ENCODE results near the gene GNPTAB.
A peak's percentile ranks its signal among the peaks of the same experiment; 100 is the strongest.

GNPTAB gene

DNA sequence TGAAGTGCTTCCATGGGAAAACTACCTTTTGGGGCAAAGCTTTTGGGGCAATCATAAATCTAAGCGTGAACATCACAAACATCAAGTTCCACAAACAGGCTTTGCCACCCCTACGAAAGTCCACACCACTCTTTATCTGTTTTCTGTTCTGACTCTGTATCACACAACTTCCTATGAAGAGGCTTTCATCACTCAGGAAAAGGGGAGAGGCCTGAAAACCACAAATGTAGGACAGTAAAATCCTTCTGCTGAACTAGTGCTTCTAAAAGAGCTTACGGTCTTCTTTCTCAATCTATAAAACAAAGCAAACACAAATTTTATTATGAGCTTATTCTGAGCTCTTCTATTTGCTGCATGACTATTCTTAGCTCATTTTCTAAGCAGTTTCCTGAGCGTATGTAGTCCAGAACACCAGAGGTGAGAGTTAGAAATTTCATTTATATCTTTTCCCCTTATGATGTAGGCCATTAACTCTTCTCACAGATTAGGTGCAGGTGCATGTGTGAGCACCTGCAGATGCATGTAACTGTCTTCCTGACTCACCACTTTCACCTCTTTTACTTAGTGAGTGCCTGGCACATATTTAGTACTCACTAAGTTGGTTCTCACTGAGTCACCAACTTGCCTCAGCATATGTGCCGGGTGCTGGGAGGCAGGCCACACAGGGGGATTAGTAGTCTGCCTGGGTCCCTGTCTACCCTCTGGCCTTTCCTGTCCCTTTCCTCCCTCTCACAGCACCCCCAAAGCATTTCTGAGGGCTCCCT, 58.6 kb downstream of the GNPTAB start:
- DNase-seq (ENCODE audit: low read depth) = no peak

DNA sequence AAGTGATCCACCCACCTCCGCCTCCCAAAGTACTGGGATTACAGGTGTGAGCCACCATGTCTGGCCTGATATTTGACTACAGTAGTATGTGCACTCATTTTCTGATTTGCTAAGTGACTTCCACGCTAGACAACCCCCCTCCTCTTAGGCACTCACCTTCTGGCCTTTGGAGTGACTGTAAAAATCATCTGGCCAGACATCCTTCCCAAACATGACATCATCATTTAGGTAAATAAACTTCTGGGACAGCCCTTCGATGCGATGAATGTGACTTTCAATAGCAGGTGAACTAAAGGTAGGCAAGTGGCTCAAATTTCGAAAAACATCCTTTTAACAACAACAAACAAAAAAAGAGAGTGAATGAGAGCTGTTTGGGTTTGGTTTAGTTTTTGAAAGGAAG, 60.9 kb downstream of the GNPTAB start:
- DNase-seq (ENCODE audit: low read depth) = no peak

DNA sequence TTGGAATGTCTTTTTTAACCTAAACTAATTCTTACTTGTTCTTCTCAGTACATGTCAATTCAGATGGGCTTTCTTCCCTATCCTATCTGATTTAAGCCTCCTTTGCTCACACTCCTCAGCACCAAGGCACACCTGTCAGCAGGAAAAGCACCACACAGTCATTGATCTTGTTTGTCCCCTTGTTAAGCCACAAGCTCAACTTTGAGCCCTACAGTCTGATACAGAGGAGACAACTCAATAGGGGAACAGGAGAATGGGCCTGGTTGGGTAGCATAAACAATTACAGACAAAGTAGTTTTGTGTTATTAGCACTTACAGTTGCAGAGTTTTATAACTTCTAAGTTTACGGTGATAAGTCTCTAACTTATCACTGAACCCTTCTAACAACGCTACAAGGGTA, 62.0 kb downstream of the GNPTAB start:
- DNase-seq (ENCODE audit: low read depth) = no peak

DNA sequence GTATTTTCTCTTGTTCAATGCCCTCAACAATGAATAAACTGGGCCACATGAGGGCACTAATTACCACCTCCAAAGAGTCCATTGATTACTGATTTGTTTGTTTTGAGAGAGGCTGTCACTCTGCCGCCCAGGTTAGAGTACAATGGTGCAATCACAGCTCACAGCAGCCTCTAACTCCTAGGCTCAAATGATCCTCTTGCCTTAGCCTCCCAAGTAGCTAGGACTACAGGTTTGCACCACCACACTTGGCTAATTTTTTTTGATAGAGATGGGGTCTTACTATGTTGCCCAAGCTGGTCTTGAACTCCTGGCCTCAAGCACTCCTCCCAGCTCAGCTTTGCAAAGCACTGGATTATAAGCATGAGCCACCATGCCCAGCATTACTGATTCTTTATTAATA, 63.2 kb downstream of the GNPTAB start:
- no peak for DNase-seq (ENCODE audit: low read depth)

DNA sequence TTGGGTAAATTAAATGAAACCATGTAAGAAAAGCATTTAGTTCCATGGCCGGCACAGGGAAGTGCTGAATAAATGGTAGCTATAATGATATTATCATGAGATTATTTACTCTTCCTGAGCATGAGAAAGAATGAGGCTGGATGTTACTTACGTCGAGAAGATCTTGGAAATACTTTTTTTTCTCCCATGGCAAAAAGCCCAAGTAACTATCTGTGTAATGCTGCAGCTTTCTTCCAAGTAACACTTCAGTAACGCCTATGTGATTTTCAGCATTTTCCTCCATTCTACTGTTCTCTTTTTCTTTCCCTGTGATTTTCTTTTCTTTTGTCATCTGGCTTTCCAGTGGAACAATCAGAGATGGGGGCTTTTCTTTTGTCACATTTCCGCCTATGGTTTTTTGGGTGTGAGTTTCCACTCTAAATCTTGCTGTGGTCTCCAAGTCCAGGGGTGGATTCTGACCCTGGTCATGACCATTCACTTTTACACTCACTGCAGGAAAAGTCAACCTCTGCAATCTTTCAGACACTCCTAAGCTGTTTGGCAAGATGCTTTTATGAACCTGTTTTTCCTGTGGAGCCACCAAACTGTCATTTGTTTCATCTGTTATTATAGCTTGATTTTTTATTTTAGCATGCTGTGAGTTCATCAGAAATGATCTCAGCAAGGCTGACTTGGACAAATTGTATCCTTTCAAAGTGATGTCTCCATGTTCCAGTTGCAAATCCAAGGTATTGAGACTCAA, 66.5 kb downstream of the GNPTAB start:
- DNase-seq (ENCODE audit: low read depth) = no peak

DNA sequence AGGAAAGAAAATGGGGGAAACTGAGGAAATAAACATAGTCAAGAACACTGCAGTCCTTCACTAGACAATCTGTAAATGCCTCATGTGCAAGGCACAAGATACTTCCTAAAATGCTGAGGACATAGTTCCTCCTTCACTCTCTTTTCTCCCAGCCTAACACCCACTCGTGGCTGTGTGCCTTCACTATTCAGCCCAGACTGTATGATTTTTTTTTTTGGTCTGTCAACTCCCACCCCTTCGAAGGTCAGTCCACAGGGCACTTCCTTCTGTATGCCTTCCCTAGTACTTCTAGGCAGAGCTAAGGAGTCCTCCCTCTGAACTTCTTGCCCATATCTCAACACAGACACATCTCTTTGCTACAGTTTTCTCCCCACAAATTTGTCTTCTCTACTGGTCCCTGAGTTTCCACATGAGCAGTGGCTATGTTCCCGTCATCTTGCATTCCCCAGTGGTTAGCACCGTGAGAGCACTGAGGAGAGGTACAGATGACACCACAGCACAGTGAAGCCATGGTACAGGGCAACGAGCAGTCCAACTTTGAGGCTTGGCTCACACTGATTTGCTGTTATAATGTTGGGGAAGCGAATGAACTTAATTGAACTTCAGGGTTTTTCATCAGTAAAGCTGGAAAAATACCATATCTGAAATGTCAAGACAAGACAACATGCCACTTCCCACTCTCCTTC, 67.4 kb downstream of the GNPTAB start:
- DNase-seq (ENCODE audit: low read depth) = no peak

DNA sequence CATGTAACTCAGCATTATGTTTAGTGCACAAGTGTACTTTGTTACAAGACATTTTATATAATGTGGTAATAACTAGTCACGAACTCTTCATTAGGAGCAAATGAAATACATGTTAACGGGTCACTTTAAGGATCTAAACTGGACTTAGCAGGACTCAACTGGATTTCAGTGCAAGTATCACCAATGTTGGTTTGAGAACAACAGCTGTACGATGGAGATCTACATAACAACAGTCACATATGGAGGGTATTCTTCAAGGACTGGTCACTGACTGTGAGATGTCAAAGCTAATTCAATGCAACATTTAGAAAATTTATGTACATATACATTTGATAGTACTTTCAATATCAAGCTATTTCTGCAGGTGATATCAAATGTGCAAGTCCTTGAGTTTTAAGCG, 69.0 kb downstream of the GNPTAB start:
- no peak for DNase-seq (ENCODE audit: low read depth)

DNA sequence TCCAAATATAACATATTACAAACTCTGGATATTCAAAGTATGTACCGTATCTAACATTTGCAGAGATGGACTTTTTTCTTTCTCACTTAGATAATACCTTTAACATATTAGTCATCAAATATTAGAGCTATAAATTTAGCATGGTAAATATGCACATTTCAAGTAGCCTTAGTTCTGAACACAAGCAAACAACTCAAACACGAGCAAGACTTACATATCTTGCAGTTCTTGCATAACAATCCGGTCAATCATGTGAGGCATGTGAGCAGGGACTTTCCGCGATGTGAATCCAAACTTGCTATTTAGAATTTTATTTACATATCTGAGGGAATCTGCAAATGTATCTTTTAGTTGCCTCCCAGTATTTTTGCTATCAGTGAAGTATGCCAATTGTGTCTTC, 69.4 kb downstream of the GNPTAB start:
- DNase-seq (ENCODE audit: low read depth) = no peak

DNA sequence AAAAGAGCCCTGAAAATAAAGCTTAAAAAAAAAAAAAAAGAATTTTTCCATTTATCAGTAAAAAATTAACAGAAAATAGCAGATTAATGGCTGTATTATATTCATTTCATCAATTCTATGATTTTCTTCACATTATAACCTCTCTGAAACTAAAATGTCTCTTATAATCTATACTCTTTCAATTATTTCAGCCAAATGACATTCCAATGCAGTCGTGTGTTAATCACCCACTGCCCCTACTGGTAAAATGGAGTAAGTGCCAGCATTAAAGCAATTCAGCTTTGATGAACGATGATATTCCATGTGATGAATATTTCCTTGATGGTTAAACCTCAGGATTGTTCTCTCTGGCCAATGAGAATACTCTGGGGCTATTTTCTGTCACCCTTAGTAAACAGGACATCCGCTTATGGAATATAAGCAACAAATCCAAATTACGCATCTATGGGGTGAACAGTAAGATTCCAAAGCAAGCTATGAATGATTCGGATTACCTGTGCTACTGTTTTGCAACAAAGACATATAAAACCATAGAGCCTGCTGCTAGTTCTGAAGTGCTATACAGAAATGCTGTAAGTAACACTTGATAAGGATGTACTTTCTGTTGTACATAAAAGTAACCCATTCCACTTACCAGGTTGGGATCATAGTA, 71.2 kb downstream of the GNPTAB start:
- DNase-seq (ENCODE audit: low read depth) = peak; percentile 67

DNA sequence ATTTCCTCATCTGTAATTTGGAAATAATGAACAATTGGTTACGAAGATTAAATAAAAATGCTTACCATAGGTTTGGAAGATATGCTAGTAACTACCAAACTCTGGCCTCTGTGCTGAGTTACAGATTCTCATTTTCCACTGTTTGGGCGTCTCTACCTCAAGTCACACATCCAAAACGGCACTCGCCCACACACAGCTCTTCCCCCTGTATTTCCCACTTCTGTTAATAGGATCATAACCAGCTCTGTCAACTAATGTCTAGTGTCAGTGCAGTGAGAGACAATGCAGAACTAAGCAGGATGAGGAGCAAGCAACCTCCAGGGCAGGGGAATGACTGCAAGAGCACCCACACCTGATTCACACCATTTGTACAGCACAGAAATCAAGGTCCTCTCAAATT, 80.6 kb downstream of the GNPTAB start:
- DNase-seq (ENCODE audit: low read depth) = no peak

DNA sequence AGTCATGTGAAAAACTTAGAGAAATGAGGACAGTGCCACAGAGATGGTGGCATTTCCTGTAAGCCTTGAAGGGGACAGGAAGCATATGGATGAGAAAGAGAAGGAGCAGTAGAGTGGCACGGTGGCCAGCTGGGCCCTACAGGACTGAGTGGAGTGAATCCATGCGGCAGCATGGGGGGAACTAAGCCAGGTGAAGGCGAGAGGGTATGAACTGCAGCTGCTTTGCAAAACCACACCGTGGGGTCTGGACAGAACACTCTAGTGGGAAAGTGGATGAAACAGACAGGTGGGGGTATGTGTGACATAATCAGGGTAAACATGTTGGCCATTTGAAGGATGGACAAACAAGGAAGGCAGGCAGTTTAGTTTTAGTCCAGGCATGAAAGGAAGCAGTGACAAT, 81.1 kb downstream of the GNPTAB start:
- DNase-seq (ENCODE audit: low read depth) = no peak

DNA sequence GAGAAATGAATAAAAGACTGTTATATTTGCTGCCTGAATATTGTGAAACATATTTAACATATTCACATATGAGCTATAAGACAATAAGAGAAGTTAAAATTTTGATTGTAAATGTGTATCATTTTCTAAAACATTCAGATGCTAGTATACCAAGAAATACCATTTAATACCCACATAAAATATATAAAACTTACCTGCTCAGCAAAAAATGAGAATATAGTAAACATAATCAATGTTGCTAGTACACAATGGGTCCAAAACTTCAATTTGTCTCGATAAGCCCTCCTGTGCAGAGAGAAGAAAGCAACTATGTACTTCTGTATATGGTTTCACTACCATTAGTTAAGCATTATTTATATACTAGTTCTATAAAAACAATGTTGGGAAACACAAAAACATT, 81.9 kb downstream of the GNPTAB start:
- no peak for DNase-seq (ENCODE audit: low read depth)

DNA sequence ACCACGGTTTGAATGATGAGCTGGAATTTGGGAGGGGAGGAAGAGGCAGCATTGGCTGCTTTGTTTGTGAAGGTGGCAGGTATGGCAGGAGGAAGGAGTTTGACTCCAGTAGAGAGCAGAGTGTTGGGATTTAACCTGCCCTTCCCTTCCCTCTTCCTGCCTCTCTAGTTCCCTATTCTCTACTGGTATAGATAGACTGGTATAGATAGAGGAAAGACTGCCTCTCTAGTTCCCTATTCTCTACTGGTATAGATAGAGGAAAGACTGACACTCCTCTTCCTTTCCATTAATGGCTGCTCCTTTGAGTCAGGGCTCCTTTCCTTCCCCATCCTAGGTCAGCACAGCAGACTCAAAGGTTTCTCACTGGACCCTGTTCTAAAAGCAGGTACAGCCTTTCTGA, 83.1 kb downstream of the GNPTAB start:
- no peak for DNase-seq (ENCODE audit: low read depth)

DNA sequence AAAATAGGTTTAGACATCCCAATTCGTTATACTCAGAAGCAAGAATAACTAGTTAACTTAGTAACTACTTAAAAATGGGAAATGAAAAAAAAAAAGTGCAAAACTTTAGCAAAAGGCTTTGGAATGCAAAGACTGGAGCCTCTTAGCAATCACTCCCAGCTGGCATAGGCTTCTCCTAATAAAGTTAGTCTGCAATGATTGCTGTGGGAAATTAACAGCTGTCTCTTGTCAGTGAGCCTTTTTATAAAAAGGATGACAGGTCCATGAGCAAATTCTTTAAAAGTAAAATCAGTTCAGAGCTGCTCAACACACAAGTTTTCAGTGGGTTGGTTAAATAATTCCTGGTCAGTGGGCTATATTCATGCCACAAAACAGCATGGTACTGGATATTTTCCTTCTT, 84.1 kb downstream of the GNPTAB start:
- no peak for DNase-seq (ENCODE audit: low read depth)

DNA sequence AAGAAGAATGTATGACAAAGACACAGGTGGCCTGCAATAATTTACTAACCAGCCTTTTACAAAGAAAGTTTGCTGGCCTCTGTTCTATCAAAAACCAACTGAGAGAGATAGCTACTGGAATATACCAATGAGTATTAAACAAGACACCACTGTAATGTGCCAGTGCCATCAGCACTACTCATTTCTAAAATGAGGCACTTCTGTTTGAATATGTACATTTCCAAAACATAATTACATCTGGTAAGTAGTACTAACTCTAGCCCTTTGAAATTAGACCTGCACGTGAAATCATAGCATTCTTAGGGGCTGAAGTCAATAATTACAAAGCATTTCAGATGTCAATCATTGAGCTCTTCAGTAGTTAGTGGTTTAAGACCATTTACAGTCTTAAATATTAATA, 84.6 kb downstream of the GNPTAB start:
- DNase-seq (ENCODE audit: low read depth) = no peak

DNA sequence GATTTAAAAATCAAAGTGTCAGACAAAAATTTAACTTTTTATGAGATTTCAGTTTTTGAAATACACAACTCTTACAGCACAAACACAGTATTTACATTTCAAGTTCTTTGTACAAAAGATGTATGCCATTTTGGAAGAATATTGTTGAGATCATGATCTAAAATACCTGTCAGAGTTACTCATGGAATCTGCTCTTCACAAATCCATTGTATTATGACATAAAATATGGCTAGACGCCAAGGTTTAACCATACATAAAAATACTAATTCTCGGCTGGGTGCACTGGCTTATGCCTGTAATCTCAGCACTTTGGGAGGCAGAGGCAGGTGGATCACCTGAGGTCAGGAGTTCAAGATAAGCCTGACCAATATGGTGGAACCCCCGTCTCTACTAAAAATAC, 85.3 kb downstream of the GNPTAB start:
- no peak for DNase-seq (ENCODE audit: low read depth)

DNA sequence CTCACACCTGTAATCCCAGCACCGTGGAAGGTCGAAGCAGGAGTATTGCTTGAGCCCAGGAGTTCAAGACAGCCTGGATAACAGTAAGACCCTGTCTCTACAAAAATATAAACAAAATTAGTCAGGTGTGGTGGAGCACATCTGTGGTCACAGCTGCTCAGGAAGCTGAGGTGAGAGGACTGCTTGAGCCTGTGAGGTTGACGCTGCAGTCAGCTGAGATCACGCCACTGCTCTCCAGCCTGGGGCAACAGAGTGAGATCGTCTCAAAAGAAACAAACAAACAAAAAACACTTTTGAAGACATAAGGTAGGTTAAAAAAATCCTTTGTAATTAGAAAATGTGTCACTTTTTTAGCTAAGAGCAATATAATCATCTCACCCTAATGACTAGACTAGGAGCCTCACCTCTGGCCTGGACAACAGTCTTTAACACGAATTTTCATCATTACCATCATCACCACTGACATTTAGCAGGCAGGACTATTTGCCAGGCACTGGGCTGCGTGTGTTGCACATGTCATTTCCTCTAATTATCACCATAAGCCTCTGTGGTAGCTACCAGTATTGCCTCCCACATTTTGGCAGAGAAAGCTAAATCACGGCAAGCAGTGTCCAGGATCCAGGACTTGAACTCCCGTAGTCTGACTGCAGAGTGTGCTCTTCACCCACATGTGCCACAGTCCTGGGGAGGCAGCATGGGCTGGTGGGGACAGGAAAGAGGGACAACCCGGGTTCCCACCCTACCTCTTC, 86.9 kb downstream of the GNPTAB start:
- DNase-seq (ENCODE audit: low read depth) = no peak

DNA sequence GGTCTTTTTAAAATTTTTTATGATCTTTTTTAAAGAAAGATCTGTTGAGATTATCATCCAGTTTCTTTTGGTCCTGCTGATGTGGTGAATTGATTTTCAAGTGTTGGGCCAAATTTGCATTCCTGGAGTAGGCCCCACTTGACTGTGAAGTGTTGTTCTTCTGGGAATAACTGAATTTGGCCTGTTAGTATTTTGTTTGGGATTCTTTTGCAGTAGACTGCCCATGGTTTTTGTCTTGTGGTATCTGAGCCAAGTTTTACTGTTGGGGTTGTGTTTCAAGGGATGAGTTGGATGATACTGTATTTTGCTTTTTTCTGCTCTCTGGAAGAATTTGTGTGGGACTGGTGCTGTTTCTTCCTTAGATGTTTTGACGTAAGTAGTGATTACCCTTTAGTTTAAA, 87.5 kb downstream of the GNPTAB start:
- no peak for DNase-seq (ENCODE audit: low read depth)

DNA sequence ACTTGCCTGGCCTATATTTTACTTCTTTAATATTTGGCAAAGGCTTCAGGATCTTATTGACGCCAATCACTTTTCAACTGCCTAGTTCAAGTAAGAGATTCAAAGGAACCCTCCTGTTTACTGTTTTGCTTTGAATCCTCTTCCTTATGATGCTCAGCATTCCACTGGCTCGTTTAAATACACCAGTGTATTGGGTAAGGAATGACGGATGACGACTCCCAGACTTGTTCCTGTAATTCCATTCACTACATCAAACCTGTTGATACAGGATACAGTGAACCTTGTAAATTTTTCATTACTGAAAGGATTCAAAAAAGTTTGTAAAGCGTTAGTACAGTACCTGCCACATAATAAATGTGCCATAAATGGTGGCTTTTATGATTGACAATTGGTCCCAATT, 89.8 kb downstream of the GNPTAB start:
- DNase-seq (ENCODE audit: low read depth) = no peak

DNA sequence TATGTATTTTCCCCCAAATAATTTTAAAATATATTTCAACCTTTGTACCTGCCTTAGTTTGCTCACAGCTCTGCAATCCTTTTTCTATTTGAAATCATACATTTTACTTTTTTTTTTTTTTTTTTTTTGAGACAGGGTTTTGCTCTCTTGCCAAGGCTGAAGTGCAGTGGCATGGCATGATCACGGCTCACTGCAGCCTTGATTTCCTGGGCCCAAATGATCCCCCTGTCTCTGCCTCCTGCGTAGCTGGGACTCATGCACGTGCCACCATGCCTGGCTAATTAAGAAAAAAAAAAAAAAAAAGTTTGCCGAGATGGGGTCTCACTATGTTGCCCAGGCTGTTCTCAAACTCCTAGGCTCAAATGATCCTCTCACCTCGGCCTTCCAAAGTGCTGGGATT, 90.2 kb downstream of the GNPTAB start:
- DNase-seq (ENCODE audit: low read depth) = no peak

DNA sequence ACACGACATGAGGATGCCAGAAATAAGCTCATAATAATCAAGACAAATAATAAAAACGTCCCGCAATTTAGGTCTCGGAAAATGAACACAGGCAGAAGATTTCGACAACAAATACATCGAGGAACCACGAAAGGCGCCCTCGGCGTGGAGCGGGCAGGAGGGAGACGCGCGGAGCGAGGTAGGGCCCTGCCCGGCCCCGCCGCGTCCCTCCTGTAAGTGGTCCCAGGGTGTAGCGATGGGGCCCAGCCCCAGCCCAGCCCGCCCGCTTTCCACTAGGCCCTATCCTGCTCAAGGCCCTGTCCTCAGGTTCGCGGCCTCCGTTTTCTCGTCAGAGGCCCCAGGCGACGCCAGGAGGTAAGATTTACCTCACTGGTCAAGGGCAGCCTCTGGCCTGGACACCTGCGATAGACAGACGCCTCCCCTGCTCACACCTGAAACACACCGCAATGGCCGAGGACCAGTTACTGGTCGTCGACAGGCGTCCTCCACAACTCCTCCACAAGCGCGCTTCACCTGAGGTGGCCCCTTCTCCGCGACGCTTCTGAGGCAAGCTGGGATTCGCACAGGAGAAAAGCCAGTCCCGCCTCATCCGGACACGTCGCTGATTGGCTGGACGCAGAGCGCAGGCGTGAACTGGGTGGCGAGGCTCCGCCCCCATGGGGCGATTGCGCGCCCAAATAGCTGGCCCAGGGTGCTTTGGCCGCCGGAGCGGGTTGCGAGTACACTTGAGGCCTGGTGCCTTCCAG, 91.7 kb downstream of the GNPTAB start, which contains the start of gene SYCP3:
SYCP3 (minus strand) TSS at position 543 of the 746 bp plus-strand sequence. CDS start 1,527 bp downstream, outside the sequence.
- no peak for DNase-seq (ENCODE audit: low read depth)

Data from ELR (cell line).